GM18511 (cell line): ENCODE results near the gene FAM83F.

Source experiments
- ATAC-seq: cut with Tn5 transposase; IDR thresholded peaks from one replicate; pipeline ENCODE4 v1.9.1; 2021; ENCODE audit warnings: mild to moderate bottlenecking, moderate library complexity; ENCODE audit not compliant: unreplicated experiment

Gene FAM83F

GRCh38 chr22:40056154-40056553, 61.4 kb downstream of the FAM83F start:
- no peak for ATAC-seq

- ATAC-seq: no peak
Observed at GRCh38 chr22:40056559-40056958, 61.8 kb downstream of the FAM83F start.

GRCh38 chr22:40057652-40058051, 62.9 kb downstream of the FAM83F start:
- no peak for ATAC-seq

GRCh38 chr22:40058265-40058664, 63.5 kb downstream of the FAM83F start:
- ATAC-seq: no peak

- no peak for ATAC-seq
Observed at GRCh38 chr22:40065981-40066380, 71.2 kb downstream of the FAM83F start.

GRCh38 chr22:40067639-40068038, 72.9 kb downstream of the FAM83F start:
- no peak for ATAC-seq

GRCh38 chr22:40070701-40071100, 75.9 kb downstream of the FAM83F start:
- ATAC-seq: no peak

- ATAC-seq: no peak
Observed at GRCh38 chr22:40071720-40072119, 77.0 kb downstream of the FAM83F start.

- no peak for ATAC-seq
Observed at GRCh38 chr22:40076702-40077645, 82.2 kb downstream of the FAM83F start.

- ATAC-seq: no peak
Observed at GRCh38 chr22:40077646-40078016, 82.9 kb downstream of the FAM83F start.

- no peak for ATAC-seq
Observed at GRCh38 chr22:40081662-40082061, 86.9 kb downstream of the FAM83F start.

- ATAC-seq: no peak
Observed at GRCh38 chr22:40082184-40082583, 87.4 kb downstream of the FAM83F start.

- no peak for ATAC-seq
Observed at GRCh38 chr22:40083794-40084193, 89.0 kb downstream of the FAM83F start.

- no peak for ATAC-seq
Observed at GRCh38 chr22:40084246-40084645, 89.5 kb downstream of the FAM83F start.

GRCh38 chr22:40088818-40089217, 94.1 kb downstream of the FAM83F start:
- no peak for ATAC-seq
